IPS DF 19.7 (cell line): ENCODE measurements around the gene LRRC40.
"Not testable (repeated sequence)": the region's sequence is repeated elsewhere in the genome, so short reads cannot be mapped to it uniquely, and the experiment has no call there.

Source experiments
- DNase-seq: peaks from one replicate; pipeline ENCODE4 v3.0.0-alpha.2; 2013; ENCODE audit warnings: low read depth, low spot score

Gene LRRC40

DNA sequence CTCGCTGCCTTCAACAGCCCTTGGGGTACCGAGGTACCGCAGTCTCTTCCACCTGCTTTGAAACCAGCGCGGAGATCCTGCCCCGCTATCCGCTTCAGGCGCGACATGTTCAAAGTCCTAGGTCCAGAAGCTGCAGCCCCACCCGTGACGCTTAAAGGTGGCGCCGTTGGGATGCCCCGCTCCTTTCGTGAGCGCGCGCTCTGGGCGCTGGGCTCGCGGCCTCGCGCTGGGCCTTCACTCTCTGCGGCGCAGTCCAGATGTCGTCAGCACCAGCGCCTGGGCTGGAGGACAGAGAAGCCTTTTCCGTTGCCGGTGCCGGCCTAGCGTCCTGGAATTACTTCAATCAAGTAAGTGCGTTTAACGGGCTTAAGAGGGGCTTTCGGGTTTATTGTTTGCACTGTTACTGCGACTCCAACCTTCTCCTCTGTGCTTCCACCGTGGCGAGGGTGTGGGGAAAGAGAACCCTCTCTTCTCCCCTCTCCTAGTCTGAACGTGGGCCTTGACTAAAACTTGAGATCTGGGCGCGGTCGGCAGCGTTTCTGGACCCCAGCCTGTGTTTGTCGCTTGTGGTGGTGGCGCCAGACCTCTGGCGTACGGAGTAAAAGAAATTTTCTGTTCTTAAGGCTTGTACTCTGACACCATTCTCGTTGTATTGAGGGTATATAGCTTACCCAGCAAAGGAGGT lies at the start of gene LRRC40:
TSS of gene LRRC40 (minus strand) at position 146 of the 685 bp plus-strand sequence. CDS start at position 107, 39 bp downstream.
- peak; percentile 75 for DNase-seq

DNA sequence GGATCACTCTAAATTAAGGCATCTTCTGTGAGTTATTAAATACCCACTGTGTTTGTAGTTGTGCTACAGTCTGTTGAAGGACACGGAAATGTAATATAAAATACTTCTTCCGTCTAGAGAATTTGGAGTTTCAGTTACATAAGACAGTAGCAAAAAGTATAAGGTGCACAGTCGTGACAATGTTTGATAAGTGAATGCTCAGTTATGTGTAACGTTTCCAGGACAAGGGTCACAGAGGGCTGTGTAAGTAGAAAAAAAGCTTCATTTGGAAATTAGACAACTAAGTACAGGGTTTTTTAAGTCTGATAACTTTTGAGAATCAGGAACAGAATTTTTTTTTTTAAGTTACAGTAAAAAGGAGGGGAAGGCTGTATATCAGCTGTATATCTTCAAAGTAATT lies 43.4 kb upstream of the LRRC40 start:
- no peak for DNase-seq

DNA sequence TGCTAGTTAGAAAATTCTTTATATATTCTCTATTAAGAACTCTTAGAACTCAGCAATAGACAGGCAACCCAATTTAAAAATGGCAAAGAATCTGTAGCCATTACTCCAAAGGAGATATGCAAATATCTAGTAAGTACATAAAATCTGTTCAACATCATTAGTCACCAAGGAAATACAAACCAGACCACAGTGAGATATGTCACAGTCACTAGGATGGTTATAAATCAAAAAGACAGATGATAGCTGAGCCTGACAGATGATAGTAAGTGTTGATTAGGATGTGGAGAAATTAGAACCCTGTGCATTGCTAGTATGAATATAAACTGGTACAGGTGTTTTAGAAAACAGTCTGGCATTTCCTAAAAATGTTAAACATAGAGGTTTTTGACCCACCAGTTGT lies 42.4 kb upstream of the LRRC40 start:
- DNase-seq, result no peak

DNA sequence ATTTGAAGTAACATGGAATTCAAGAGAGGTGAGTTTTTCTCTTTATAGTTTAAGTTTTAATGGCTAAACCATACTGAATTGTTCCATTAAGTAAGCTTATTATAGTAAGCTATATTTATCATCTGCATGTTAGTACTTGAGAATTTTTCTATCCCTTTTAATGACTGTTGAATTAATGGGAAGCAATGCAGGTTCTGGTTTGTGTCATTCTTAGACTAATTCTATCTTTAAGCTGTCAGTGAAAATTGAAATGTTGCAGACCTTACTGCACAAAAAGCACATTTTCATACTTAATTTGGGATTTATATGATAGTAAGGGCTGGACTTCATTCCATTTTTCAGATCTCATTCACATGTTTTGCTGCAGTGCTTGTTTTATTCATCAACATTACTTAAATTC lies 41.7 kb upstream of the LRRC40 start:
- no peak for DNase-seq

DNA sequence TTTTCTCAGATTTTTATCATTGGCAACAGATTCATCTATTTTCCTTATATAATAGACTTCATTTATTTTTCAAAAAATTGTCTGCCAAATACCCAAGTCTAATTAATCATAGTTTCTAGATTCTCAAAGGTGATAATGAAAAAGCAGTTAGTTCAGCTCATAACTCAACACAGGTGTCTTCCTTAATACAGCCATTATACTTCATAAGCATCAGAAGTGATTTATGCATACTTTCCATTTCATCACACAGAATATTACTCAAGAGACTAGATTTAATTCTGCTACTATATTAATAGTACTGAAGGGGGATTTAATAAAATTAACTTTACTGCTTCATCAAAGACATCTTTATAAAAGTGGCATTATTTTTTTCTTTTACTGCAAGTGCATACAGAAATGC lies 34.6 kb upstream of the LRRC40 start:
- no peak for DNase-seq

DNA sequence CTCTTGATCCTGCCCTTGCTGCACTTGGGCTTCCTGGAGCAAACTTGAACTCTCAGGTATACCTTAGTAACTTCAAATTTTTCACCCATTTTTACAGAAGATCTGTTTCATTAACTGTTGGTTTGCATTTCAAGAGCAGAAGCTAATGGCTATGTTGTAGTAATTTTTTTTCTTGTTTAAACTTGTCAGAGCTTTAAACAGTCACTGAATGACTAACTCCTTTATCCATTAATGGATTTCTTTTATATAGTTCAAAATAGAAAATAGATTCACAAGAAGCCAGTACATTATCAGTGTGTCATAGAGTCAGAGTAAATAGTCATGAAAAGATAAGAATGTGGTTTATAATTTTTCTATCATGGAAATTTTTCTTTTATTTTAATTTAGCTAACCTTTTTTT lies 29.4 kb upstream of the LRRC40 start:
- no peak for DNase-seq

DNA sequence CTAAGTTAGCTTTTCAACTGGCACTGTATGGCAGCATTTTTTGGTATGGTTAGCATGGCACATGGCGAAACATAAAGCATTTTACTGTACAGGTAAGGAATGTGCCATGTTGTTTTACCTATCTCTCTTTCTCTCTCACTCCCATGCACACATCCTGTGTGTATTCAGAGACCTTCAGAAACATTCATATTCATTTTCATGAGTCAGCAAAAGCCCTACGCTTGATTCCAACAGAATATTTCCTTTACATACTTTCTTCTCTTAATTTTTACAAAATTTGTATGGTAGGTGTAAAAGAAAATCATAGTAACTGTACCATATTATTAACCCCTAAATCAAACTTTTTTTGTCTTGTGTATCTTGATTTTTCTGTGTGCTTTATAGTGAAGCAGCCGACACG lies 26.1 kb upstream of the LRRC40 start:
- no peak for DNase-seq

DNA sequence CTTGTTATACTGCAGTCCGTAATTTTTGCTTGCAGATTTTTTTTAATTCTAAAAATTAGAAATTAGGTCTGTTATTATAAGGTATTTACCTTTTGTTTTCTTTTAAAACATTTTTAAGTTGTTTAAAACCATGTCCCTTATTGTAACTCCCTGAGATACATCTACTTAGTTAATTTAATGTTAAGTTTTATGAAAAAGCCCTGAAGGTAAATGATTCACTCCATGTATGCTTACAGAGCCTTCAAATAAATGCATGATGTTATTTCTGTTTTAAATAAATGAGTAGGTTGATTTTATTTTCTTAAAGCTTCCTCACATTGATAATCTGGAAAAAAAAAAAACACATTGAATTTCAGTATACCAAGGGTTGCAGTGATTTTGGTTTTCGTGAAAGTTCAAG lies 23.3 kb upstream of the LRRC40 start:
- no peak for DNase-seq

DNA sequence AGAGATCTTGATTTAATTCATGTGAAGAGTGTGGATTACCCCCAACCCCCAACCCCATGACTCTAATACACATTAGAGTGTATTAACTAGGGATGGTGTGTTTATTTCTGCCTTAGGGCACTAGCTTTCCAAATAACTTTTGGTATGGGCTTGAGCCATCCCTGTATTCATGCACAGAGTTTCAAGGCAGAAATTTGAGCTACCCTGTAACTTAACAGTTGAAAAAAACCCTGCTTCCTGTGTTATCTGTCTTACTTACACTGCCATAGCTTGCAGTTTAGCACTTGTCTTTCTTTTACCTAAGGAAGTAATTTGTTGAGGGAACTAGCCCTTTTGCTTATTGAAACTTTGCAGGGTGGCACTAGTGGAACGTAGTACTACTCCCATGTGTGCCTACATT lies 22.1 kb upstream of the LRRC40 start:
- DNase-seq, result no peak

DNA sequence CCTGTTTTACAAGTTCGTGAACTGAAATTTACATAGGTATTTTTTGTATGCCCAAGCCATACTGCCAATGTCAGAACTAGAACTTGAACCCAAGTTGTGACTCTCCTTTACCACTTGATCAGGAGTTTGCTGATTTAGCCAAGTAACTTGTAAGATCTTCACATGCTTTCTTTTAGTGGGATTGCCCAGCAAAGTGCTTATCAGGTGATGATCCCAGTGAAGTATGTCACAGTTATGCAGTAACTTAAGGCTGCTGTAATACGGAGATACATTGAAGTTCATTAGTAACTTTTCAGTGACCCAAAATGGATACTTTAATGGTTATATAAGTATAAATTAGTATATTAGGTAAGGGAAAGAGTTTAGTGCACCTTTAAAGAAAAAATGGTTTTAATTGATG lies 19.6 kb upstream of the LRRC40 start:
- no peak for DNase-seq

DNA sequence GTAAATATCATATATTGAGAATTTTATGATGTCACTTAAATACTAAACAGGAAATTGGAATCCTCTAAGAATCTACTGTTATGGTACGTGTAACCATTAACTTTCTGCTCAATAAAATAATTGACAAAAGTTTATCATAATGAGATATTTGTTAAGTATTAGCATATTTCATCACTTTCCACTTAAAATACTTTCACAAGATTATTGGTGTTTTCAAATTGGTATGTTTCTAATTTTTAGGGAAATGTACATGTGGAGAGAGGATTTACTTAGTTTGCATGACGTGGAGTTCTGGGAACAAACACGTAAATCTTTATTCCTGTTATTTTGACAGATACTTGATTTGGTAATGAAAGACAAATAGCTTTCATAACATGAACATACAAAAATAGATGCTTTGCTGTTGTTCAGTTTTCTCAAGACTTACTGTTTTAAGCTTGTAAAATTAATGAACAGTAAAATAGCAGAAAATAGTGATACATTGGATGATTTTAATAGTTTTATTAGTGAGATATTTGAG lies 17.4 kb upstream of the LRRC40 start:
- DNase-seq, result no peak

DNA sequence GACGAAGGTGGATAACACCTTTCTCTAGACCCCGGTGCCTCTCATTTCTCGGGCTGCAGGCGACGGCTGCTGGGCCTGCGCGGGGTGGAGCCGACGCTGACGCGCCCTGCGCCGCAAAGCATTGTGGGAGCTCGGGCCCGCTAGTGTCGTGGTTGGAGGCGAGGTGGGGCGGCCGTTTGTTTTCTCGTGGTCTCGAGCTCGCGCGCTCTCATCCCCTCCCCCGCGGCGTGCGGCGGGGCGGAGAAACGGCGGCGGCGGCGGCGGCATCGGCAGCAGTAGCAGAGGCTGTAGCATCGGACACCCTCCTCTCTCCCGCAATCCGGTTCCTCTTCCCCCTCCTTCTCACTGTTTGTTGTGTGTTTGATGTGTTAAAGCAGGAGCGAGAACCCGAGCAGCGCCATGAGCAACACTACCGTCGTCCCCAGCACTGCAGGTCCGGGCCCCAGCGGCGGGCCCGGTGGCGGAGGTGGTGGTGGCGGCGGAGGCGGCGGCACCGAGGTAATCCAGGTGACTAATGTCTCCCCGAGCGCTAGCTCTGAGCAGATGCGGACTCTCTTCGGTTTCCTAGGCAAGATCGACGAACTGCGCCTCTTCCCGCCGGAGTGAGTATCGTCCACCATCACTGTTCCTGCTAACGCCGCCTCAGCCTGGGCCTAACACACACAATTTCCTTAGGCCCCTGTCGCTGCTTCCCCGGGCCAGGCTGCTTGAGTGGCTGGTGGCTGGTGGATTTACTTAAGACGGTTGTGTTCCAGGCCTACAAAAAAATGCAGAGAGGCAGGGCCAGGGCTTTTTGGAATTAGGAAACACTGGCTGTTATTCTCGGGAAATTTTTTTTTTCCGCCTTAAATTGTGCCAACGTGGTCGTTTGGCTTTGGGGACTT lies 16.1 kb upstream of the LRRC40 start, which contains the start of gene SRSF11:
TSS of gene SRSF11 (plus strand) at position 143 of the 884 bp plus-strand sequence. CDS start at position 400, 257 bp downstream.
- peak; percentile 48 for DNase-seq

DNA sequence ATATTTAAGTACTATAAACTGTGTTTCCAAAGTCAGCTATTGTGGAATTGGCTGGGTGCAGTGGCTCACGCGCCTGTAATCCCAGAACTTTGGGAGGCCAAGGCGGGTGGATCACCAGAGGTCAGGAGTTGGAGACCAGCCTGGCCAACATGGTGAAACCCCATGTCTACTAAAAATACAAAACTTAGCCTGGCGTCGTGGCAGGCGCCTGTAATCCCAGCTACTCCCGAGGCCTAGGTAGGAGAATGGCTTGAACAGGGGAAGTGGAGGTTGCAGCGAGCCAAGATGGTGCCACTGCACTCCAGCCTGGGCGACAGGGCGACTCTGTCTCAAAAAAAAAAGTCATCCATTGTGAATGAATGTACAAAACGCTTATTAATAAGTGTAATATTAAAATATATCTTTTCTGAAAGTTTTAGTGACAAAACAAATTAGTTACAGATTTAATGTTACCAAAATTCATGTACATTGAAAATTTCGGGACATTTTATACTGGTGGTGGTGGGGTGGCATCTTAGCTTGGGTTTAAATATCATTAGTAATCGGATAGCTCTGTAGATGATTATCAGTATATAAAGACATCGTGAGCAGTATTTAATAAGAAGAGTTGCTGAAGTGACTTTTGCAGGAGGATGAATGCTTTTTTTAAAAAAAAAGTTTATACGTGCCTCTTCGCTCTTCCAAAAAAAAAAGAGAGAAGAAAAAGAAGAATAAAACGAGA lies 15.3 kb upstream of the LRRC40 start:
- no peak for DNase-seq

DNA sequence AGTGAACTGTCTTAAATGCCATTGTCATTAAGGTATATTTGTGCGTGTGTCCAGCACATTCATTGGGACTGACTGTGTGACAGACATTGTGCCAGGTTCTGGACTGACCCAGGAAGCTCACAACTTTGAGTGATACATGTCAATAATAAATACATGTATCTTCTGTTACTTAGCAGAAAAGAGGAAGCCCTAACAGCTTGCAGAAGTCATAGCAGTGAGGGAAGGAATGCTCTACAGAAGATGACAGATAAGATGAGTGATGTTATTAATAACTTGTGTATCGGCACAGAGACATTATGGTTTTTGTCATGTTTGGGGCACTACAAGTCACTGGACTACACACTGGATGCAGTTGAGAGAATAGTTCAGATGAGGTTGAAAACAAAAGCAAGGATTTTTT lies 14.6 kb upstream of the LRRC40 start:
- no peak for DNase-seq

DNA sequence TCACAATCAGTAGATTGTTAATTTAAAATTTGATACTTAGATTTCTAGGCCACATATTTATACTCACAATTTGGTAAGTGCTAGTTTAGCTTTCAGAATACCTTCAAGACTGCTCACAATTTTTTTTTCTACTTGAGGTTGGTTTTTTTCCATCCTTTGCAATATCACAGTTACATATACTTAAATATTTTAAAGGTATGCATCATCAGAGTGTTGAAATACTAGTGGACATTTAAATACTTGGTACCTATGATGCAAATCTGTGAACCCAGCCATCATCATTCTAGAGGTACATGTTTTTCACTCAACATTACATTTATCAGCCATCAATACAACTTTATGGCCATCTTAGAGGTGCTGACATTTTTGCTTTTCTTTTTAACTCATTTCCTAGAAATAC lies 6.2 kb upstream of the LRRC40 start:
- DNase-seq, result no peak

DNA sequence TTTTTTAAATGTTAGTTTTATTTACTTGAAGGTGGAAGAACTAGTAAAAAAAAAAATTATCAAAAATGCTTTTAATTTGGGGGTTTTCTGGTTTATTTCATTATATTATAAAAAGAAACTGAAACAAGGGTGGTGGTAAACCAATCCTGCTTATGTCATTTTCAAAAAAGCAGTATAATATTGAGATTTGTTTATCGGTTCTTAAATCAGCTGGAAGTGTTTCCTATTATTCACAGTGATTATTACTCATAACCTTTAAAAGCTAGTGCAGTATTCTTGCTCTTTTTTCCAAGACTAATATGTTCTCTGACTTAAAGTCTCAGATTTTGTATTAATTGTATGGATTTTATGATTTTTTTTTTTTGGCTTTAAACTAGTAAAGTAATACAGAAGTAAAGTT lies 5.4 kb upstream of the LRRC40 start:
- DNase-seq, result no peak

DNA sequence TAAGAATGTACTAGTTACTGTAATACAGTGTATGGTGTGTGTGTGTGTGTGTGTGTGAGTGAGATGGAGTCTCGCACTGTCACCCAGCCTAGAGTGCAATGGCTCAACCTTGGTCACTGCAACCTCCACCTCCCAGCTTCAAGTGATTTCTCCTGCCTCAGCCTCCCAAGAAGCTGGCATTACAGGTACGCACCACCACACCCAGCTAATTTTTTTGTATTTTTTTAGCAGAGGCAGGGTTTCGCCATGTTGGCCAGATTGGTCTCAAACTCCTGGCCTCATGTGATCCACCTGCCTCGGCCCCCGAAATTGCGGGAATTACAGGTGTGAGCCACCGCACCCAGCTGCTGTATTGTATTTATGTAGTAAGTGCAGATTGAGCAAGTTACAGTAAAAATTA lies 2.9 kb upstream of the LRRC40 start:
- DNase-seq, result no peak

DNA sequence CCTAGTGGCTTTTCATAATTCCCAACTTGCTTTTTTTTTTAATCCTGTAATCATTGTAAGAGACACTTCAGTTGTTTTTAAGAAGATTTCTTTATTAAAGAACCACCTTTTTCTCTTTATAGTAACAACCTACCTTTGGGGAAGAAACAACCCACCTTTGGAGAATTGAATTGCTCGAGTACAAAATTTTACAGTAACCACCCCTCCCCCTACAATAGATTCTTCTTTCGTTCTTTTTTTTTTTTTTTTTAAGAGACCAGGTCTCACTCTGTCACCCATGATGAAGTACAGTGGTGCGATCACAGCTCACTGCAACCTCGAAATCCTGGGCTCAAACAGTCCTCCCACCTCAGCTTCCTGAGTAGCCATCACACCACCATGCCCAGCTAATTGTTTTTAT lies 2.1 kb upstream of the LRRC40 start:
- no peak for DNase-seq

DNA sequence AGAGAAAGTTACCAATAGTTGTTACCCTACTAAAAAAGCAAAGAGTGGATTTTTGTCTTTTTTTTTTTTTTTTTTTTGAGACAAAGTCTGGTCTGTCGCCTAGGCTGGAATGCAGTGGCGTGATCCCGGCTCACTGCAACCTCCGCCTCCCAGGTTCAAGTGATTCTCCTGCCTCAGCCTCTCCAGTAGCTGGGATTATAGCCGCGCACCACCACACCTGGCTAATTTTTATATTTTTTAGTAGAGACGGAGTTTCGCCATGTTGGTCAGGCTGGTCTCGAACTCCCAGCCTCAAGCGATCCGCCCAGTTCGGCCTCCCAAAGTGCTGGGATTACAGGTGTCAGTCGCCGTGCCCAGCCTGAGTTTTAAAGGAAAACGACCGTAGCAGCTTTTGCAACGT lies 1.5 kb upstream of the LRRC40 start:
- DNase-seq, result not testable (repeated sequence)

DNA sequence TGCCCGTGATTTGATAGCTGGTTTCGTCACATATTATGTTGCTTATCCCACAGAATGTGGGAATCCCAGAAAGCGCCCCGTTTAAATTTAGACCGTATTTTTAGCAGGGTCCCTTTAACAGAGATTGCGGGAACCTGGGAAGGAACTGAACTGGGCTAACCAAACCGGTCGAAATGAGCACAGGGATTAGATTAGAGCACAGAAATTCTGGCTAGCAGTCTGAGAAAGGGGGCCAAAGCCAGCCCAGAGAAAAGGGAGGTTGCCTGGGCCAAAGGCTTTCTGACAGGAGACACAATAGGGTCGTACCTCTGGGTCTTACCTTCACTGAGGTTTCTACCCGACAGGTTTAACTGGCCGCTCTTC lies 327 bp downstream of the LRRC40 start:
- no peak for DNase-seq

DNA sequence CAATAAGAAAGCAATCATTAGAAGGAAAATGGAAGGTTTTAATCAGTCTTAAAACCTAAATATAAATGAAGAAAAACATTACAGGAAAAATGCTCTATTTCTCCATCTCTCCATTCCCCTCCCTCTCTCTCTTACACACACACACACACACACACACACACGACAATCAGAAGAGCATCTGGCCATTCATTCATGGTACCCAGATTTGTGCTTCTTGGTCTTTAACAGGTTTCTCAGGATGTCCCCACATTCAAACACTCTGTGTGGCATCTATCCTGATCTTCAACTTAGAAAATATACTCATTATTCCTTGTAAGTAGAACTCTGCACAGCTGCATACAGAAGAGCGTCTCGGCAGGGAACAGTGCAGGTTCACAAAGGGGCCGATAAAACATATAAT lies 779 bp downstream of the LRRC40 start:
- no peak for DNase-seq

DNA sequence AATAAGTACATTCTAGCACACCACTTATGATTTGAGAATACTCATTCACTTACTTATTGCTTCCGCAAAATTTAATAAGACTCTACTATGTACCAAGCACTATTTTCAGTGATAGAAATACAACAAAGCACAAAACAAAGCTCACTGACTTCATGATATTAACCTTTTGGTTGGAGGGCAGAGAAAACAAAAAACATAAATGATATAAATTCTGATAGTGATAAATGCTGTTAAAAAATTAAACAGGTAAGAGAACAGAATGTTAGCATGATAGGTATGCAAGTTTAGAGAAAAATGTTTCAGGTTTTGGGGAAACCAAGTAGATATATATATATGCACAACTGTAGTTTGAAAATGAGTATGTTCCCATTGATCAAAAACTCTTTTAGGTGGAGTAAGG lies 1.2 kb downstream of the LRRC40 start:
- DNase-seq, result no peak
